Fibroblast of skin of left biceps (primary cell): ENCODE measurements around the gene GHR.
"Not testable (repeated sequence)": the region's sequence is repeated elsewhere in the genome, so short reads cannot be mapped to it uniquely, and the experiment has no call there.

Source experiments
- DNase-seq, 2 experiments: peaks; one replicate each; pipeline ENCODE4 v3.0.0-alpha.2; 2013; ENCODE audit warnings: low read depth in 2 of 2

Gene GHR

DNA sequence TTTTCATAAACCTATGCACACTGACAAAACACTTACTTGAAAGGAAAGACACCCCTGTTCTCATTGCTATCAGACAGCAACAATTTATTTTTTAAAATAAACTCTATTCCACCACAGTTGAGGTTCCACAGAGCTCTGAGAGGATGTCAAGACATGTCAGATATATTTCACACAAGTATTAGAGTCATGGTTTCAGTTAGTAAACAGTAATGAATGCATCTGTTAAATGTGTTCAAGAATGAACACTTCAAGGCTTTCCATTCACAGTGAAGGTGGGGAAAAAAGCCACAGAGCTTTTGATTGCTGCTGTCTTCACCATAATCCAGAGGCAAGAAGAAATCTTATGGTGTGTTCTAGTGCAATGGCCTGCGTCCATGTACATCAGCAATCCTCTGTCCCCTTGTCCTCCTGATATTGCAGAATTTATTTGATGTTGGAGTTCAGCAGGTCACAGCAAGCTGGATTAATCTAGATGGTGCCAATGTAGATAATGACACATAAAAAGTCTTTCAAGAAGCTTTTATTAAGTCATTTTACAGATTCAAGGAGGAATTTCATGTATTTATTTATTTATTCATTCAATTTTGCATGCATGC lies 146.8 kb downstream of the GHR start:
- no peak for DNase-seq

DNA sequence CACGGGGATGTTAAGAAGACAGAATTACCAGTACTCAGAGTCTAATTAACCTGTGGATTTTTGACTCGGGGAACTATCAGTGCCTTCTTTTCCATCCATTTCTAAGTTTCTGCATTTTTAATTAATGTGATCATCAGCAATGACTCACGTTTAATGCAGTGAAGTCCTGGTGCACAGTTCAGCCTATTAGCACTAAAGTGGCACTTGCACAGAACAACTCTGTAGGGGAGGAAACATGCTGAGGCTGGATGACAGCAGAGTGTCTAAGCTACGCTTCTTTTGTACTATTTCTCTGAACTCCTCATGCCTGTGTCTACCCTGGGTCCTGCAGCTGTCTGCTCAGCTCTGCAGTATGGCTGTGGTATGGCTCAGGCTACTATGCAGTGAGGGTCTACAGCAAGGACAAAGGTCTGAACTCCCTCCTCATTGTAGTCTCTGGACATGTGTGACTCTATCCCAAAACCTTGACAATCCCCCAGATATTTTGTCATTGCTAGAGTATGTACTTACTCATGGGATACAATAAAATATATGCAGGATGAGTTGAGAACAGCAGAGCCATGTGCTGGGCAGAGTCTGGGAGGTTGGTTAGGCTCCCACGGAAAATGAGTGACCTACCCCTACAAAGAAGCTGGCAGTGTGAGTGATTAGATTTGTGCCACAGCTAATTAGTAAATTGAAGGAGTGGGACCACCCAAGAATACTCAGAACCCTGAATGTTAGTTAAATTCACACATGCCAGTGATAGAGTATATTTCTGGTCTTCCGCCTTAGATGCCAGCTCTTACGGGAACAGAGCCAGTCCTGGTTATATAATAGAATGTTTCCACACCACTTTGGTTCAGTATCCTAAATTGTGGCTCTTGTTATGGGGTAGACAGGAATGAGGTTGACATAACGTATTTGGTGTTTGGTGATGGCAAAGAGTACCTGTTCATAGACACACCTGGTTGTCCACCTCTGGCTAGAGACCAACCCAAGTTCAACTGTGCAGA lies 148.0 kb downstream of the GHR start:
- no peak for DNase-seq

DNA sequence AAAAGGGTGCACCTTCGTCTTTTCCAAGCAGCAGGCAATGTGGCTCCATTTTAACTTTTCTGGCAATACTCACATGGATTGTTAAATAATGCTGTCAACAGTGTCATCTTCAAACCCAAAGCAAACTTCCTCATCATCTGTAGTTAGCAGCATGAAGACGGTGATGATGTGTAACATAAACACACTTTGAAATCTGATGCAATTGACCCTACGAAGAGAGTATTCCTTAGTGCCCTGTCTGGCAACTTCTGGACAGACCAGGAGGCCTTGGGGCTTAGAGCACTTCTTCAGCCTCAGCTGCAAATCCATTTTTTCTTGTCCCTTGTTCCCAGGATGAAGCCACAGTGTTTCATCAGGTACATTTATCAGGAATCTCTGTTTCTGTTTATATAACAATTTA lies 149.1 kb downstream of the GHR start:
- DNase-seq = no peak

DNA sequence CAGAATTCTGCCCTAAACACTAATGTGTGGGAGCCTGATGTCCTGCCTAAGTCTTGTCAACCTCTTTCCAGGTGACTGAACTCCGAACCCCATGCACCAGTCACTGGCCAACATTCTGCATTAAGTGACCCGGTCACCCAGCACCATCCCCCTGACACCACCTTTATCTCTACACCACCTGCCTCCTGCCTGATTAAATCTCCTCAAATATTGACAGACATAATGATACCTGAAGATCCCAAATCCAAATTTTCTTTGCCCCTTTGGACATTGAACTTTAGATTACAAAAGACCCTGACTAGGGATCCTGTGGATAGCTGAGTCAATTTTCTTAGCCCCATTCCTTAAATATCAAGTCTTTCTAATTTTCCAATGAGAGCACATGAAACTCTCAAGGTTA lies 150.1 kb downstream of the GHR start:
- DNase-seq = no peak

DNA sequence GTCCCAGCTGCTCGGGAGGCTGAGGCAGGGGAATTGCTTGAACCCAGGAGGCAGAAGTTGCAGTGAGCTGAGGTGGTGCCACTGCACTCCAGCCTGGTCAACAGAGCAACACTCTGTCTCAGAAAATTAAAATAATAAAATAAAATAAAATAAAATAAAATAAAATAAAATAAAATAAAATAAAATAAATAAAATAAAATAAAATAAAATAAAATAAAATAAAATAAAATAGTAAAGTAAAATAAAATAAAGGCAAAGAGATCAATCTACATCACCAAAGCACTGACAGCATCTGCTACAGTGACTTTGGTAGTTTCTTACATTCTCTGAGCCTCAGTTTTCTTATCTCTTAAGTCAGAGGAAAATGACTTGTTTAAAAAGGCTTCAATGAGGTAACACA lies 152.7 kb downstream of the GHR start:
- DNase-seq = not testable (repeated sequence)

DNA sequence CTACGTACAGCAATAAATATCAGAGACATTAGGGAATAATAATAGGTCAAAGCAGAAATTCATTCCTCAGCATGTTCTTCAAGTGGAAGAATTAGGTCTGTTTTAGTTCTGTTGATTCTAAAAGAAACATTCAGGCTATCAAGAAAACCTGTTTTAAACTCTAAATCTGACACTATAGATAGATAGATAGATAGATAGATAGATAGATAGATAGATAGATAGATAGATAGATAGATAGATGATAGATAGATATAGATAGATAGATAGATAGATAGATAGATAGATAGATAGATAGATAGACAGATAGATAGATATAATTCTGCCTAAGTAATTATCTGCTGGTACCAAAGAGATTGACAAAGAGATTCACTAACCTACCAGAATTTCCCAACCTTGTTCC lies 155.7 kb downstream of the GHR start:
- DNase-seq = not testable (repeated sequence)

DNA sequence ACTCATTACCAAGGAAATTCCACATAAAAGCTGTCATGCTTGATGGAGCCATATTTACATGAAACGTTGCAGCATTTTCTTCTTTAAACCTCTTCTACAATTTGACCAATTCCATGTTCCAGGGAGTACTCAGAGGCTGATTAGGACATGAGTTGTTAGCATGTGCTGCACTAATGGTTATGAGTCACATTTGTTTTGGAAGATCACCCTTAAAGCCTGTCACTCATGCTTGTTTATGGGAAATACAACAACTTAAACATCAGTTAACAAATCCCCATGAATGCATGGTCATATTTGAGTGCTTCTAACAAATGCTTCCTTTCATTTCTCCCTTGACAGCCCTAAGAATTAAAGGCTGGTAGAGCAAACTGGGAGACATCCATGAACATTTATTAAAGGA lies 156.1 kb downstream of the GHR start:
- DNase-seq = no peak

DNA sequence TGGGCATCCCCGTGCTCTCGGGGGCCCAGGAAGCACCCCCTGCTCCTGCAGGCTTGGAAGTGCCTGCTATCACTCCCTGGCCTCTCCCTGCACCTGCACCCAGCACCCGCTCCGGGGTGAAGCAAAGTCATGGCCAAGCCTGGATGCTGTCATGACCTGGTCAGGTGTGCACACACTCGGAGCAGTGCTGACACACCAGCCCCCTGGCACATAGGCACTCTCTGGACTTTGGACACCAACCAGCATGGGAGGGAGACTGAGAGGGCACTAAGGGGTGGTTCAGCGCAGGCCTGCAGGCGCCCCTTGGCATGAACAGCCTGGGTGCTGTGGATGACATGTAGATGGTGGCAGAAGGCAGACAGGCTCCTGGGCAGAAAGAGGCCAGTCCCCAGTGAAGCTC lies 158.6 kb downstream of the GHR start:
- no peak for DNase-seq

DNA sequence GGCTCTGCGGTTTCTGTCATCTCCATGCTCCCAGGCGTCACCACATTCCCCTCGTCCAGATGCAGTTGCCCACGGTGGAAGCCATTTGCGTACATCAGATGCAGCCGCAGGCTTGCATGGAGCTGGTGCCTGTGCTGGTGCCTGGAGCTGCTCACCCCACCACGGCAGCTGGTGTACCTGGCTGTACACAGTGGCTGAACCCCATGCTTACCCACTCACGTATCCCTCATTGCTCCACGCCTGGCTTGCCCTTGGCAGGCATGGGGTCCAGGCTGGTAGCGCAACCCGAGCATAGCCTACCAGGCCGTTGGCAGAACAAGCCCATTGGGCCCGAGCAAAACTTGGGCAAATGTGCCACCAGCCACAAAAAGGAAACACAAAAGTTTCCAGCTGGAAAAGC lies 159.5 kb downstream of the GHR start:
- DNase-seq = no peak

DNA sequence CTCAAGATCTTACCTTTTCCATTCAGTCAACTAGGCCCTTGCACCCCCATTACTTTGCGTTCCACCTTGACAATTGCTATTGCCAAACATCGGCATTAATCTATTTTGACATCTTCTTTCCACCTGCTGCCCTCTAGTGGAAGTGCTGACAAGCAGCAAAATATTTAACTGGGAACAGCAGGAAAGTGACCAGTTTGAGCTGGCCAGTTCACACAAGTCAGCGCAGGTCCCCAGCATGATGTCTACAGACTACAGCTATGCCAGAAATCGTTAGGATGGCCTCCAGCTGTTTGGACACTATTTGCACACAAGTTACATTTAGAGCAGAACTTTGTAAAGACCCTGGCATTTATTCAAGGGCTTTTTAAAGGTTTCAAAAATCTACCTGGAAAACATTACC lies 160.1 kb downstream of the GHR start:
- no peak for DNase-seq

DNA sequence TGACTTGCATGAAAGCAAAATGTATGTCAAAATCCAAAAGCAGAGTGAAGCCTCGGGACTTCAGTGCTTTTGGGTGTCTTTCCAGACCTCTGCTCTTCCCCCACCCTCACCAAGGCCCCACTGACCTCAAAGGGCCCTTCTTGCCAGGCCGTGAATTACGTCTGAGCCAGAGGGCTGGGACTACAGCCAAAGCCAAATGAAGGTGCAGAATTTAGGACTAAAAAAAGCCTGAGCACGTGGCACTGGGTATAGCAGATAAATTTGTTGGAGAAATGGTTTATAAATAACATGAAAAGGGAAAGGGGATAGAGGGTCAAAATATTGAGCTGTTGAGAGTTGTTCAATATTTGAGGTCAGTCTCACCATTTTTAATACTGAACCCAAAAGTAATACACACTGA lies 163.4 kb downstream of the GHR start:
- DNase-seq = no peak

DNA sequence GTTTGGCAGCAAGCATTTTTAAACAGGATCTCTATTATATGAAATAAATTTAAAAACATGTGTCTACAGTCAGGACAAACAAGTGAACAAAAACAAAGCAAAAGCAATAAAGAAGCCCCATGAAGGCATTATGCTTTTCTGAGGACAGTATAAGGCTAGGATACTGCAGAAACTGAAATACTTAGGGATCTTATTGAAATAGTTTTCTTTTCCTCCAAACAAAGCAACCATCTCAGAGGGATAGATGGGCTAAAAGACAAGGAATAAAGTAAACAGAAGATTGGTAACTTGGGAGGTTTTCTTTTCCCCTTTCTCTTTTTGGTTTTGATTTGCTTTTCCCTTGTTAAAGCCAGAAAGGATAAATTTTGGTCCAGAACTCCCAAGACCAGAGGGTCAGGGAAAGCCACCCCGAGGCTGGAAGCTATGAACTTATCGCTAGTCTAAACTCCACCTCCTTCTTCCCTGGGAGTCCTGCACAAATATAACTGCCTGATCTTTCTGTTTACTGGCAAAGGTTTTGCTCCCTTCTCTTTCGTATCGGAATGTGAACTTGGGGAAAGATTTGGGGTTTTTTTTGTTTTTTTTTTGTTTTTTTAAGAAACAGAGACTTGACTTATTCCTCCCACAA lies 164.0 kb downstream of the GHR start:
- no peak for DNase-seq

DNA sequence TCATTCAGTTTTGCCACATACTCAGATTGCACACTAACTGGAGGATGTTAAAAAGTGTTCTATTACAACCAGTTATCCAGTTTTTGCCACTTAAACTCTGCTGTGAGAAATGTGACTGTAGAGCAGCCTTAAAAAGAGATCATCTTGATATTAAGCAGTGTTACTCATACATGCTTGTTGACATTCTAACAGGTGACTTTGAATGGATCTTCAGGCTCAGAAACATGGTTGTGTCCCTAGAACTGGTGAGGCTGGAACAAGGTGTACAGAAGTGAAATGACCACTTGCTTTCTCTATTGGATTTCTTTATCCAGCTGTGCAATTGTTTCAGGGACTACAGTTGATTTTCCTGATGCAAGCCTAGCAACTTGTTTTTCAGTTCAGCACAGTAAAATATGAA lies 167.3 kb downstream of the GHR start:
- DNase-seq = no peak

DNA sequence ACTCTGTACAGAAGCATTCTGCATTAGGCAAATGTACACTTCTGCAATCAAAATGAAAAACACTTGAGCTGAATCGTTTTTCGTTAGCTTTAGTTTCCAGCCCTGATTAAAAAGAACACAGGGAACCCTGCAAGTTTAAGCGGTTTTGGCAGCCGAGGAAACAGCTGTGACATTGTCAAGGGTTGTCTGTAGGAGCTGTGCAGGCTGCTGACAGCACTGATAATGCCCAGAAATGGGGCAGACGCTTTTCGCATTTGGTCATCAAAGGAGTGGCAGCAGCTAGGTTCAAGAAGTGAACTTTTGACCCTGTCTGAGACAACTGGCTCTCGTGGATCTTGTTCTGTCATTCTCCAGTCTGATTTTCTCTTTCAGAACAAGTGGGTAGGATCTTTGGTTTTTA lies 167.8 kb downstream of the GHR start:
- DNase-seq = no peak

DNA sequence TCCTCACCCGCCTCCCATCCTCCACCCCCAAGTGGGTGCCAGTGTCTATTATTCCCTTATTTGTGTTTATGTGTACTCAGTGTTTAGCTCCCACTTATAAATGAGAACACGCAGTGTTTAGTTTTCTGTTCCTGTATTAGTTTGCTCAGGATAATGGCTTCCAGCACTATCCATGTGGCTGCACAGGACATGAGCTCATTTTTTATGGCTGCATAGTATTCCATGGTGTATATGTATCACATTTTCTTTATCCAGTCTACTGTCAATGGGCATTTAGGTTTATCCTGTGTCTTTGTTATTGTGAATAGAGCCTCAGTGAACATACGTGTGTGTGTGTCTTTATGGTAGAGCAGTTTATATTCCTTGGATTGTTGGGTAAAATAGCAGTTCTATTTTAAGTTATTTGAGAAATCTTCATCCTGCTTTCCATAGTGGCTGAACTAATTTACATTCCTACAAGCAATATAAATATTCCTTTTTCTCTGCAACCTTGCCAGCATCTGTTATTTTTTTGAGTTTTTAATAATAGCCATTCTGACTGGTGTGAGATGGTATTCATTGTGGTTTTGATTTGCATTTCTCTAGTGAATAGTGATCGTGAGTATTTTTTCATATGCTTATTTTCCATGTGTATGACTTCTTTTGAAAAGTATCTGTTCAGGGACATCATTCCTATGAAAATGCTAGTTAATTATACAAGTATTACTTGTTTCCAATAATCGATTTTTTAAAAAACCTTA lies 169.3 kb downstream of the GHR start:
- no peak for DNase-seq

DNA sequence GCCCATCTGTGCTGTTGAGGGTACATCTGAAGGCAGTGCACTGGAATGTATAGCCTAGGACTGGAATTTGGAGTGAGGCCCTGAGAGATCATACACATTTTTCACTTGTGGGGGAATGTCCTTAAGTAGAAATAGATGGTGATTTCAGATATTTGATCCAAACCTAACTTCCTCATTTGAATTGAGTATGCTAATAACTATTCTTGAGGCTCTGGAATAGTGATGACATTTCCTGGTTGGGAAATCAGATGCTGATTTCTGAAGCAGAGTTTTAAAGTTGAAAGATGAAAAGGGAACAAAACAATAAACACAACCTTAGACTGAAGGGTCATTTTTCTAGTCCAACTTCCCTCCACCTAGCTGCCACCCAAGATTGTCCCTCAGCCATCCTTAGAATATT lies 170.4 kb downstream of the GHR start:
- no peak for DNase-seq

DNA sequence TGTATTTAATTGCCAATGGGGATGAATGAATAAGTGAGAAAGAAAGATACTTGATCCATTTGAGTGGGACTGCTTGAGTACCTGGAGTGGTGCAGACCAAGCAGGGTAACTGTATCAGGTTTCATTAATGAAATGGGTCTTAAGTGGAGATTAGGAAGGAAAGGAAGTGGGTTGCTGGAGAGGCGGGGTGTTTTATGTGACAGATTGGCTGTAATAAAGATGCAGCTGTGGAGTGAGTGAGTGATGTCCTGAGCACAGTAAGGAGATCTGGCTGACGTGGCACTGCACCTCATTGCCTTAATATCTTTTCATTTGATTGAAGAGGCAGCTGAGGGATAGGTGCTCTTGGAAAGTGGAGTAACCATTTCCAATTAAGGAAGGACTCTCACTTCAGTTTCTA lies 172.4 kb downstream of the GHR start:
- no peak for DNase-seq

DNA sequence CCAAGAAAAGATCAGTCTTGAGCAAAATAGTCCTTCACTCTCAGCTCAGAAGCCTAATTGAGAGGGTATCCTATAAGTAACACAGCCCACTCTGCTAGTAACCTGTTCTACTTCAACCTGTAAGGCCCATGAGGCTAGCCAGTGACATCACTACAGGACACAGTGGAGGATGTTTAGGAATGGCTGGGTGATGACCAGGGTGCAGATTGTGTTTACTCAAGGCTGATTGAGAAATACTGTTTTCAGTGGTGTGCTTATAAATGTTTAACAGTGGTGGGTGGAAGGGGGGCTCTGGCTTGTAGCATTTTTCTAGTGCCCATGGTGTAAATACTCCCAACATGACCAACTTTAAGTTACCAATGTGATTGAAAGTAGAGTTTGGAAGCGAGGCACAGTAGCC lies 173.6 kb downstream of the GHR start:
- DNase-seq = no peak

DNA sequence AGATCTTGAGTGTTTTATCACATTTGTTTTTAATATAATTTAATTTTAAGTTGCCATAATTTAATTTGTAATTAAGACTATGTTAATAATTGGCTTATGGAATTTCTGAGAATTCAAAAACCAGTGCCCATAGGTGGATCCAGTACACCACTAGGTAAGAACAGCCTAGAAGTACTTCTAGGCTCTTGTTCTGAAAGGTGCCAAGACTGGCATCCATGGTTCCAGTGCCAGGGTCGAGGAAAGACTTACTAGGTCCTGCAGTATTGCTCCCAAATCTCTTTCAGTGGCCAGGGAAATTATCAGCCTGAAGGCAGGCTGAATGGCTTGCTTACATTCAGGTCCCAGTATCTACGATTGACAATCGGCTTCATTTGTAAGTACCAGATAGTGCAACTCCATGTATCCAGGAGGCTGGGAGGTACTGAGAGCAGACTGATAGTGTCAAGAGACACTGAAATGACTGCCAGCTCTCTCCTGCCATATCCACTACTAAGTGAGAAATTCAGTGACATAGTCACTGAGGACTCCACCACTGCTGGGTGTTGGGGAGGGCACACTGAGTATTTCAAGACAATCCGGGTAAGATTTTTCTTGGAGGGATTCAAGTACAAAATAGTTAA lies 174.2 kb downstream of the GHR start:
- no peak for DNase-seq

DNA sequence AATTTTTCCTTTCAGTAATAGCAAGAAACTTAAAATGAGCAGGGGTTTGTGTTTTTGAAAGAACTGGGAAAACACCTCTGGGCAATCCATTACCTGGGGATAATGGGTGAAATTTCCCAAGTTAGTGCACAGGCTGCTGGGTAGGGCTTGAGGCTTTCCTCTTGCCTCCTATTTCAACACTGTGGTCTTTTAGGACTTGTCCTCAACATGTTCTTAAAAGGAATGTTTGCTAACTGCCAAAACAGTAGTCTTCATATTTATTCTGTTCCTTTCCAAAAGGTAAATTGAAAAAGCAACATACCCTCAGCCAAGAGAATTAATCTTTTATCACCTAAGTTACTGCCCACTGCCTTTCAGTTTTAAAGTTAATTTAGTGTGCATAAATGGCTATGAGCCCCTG lies 175.1 kb downstream of the GHR start:
- DNase-seq = no peak

DNA sequence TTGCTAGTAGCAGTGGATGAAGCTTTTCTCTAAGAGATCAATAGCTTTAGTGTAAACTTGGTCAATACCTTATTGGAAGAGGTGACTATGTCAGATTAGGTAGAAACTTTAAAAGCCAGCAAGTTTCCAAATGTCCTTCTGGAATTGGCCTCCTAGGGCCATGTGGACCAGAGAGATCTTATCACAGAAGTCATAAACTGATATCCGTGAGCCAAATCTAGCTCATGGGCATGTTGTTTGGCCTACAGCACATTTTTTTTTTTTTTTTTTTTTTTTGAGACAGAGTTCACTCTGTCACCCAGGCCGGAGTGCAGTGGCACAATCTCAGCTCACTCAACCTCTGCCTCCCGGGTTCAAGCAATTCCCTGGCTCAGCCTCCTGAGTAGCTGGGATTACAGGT lies 175.9 kb downstream of the GHR start:
- DNase-seq = no peak

DNA sequence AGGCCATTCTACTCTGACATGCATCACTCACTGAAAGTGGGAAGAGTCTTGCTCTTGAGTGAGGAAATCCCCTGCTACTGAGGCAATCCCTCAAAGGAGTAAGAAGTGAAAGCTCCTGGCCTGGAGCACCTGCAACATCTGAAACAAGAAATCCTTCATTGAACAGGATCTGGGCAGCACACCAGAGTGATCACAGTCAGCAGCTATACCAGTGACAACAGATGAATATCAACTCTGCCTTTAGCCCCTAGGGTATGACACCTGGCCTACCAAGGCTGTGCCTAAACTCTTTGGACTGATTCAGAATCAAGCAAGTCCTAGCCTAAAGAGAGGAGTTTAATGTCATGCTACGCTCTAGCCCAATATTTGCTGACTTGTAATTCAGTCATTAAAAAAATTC lies 177.2 kb downstream of the GHR start:
- DNase-seq = no peak
